Endothelial cell of umbilical vein (primary cell): Measurements from ENCODE around the gene GRIK1. TPM values are rescaled to one million over a fixed set of nuclear protein-coding genes. Genes with fewer than 3 reads are reported as not detected.
"Not testable (repeated sequence)": the region's sequence is repeated elsewhere in the genome, so short reads cannot be mapped to it uniquely, and the experiment has no call there.

Experiments
- BruUV-seq: library from RNA; stranded (reverse); fragments of 400-500 nt; replicated peaks from 2 replicates; lab custom pipeline; 2021; lab: Mats Ljungman, UMichigan
- CTCF ChIA-PET: fragments of 300-600, 350-600 bp; sonication (Branson Sonifier 250); formaldehyde crosslinking; loops from one replicate; lab custom pipeline; 2021; ENCODE audit warnings: antibody characterized with exemption, inconsistent platforms; lab: Charles Lee
- POLR2A ChIA-PET: fragments of 300-600, 350-600 bp; sonication (Branson Sonifier 250); formaldehyde crosslinking; loops from one replicate; lab custom pipeline; 2021; ENCODE audit warnings: antibody characterized with exemption, inconsistent platforms; lab: Charles Lee
- DNase-seq: peaks from one replicate; pipeline ENCODE4 v3.0.0-alpha.2; 2011; ENCODE audit warnings: low read depth, low spot score
- FAIRE-seq: peaks from 2 replicates; lab custom pipeline; 2011; peaks lifted over from hg19 to GRCh38; lab: Jason Lieb, UNC
- H2AFZ ChIP-seq: 2 replicates; pipeline ENCODE4 v1.6.0; 2012; ENCODE audit warnings: low read depth, low read length, control low read depth, inconsistent platforms
- H3K27ac ChIP-seq: 2 replicates; pipeline ENCODE4 v1.5.1; 2011; ENCODE audit warnings: low read depth, mild to moderate bottlenecking, control low read depth, low read length, moderate library complexity; ENCODE audit not compliant: insufficient read depth
- H3K27me3 ChIP-seq, 2 experiments: 2 replicates each; pipeline versions ENCODE4 v1.6.0 to v1.6.1; 2011; ENCODE audit warnings: low read length in 2 of 2, mixed read lengths in 1 of 2; ENCODE audit not compliant: control insufficient read depth in 2 of 2, insufficient read depth in 2 of 2
- H3K36me3 ChIP-seq, 2 experiments: 2 replicates in 1 of 2; 3 replicates in 1 of 2; pipeline ENCODE4 v1.5.1; 2011; ENCODE audit warnings: low read length in 2 of 2, mild to moderate bottlenecking in 1 of 2, moderate library complexity in 1 of 2; ENCODE audit not compliant: control insufficient read depth in 2 of 2, insufficient read depth in 2 of 2; ENCODE audit errors: extremely low read depth in 1 of 2
- H3K4me1 ChIP-seq: 3 replicates; pipeline ENCODE4 v1.5.1; 2011; ENCODE audit warnings: mild to moderate bottlenecking, low read length; ENCODE audit not compliant: control insufficient read depth, insufficient read depth; ENCODE audit errors: extremely low read depth
- H3K4me2 ChIP-seq: 2 replicates; pipeline ENCODE4 v1.6.1; 2011; ENCODE audit warnings: low read length, control low read depth, mixed read lengths; ENCODE audit not compliant: insufficient read depth
- H3K4me3 ChIP-seq, 3 experiments: fragments of 200-600 bp in 1 of 3; sonication (generic), shearing (Covaris generic) in 1 of 3; replicated peaks in 1 of 3; 2 replicates each; pipeline ENCODE4 v1.5.1; 2011 to 2016; ENCODE audit warnings: control low read depth in 3 of 3, low read length in 3 of 3, mild to moderate bottlenecking in 2 of 3, inconsistent platforms in 1 of 3, low read depth in 1 of 3, moderate library complexity in 1 of 3; ENCODE audit not compliant: insufficient read depth in 1 of 3
- H3K79me2 ChIP-seq: 2 replicates; pipeline ENCODE4 v1.6.0; 2012; ENCODE audit warnings: low read length, inconsistent platforms; ENCODE audit not compliant: control insufficient read depth, insufficient read depth
- H3K9ac ChIP-seq: replicated peaks from 2 replicates; pipeline ENCODE3; 2011; ENCODE audit warnings: low read length, control low read depth; ENCODE audit not compliant: insufficient read depth; ENCODE audit errors: extremely low read depth
- H3K9me1 ChIP-seq: replicated peaks from 3 replicates; pipeline ENCODE4 v1.6.0; 2011; ENCODE audit warnings: mild to moderate bottlenecking, low read length; ENCODE audit not compliant: control insufficient read depth, insufficient read depth; ENCODE audit errors: extremely low read depth
- H3K9me3 ChIP-seq: replicated peaks from 2 replicates; pipeline ENCODE4 v1.5.1; 2012; ENCODE audit warnings: low read length, inconsistent platforms; ENCODE audit not compliant: control insufficient read depth, insufficient read depth
- H4K20me1 ChIP-seq: replicated peaks from 2 replicates; pipeline ENCODE3; 2011; ENCODE audit warnings: mild to moderate bottlenecking, low read length; ENCODE audit not compliant: control insufficient read depth, insufficient read depth; ENCODE audit errors: extremely low read depth
- EZH2 ChIP-seq: IDR thresholded peaks from 2 replicates; pipeline ENCODE4 v1.6.1; 2012; ENCODE audit warnings: borderline replicate concordance, low read depth, mild to moderate bottlenecking, moderate library complexity, low read length, inconsistent platforms; ENCODE audit not compliant: severe bottlenecking
- FOS ChIP-seq: IDR thresholded peaks from 2 replicates; pipeline ENCODE4 v1.6.1; 2011; ENCODE audit warnings: mild to moderate bottlenecking, low read length, moderate library complexity, borderline replicate concordance; ENCODE audit not compliant: insufficient read depth
- GATA2 ChIP-seq: IDR thresholded peaks from 2 replicates; pipeline ENCODE4 v1.7.0; 2011; ENCODE audit warnings: low read depth, mild to moderate bottlenecking, moderate library complexity, mixed read lengths, low read length; ENCODE audit not compliant: insufficient read length, insufficient read depth
- JUN ChIP-seq: IDR thresholded peaks from 2 replicates; pipeline ENCODE4 v1.6.1; 2011; ENCODE audit warnings: borderline replicate concordance, low read depth; ENCODE audit not compliant: insufficient read length, insufficient read depth
- MYC ChIP-seq: IDR thresholded peaks from one replicate; pipeline ENCODE4 v1.6.1; 2011; ENCODE audit warnings: mild to moderate bottlenecking, low read depth, low read length
- POLR2A ChIP-seq: IDR thresholded peaks from 2 replicates; pipeline ENCODE4 v1.6.1; 2012; ENCODE audit warnings: low read depth, mild to moderate bottlenecking, control low read depth, low read length
- POLR2AphosphoS5 ChIP-seq: IDR thresholded peaks from 2 replicates; pipeline ENCODE4 v1.6.1; 2012; ENCODE audit warnings: low read depth, mild to moderate bottlenecking, control low read depth, low read length, moderate library complexity; ENCODE audit not compliant: insufficient read depth
- dilution Hi-C: fragments of 300-500 bp; cut with MboI; formaldehyde crosslinking; loops from one replicate; pipeline ENCODE4 v1.15.0; 2019; ENCODE audit warnings: low sequenced_read_pairs; ENCODE audit not compliant: extremely low pct_ligation_motif_present
- intact Hi-C: fragments of 100-400 bp; cut with micrococcal nuclease; formaldehyde crosslinking; loops from one replicate; pipeline ENCODE4 v1.10.0; 2022
- polyA plus RNA-seq, 4 experiments: library from polyadenylated mRNA; depleted of rRNA in 3 of 4; stranded (reverse) in 3 of 4; unstranded in 1 of 4; fragments of >200 nt; gene quantifications; 2 replicates each; pipeline versions ENCODE4 v1.2.1 to v1.2.3, GENCODE V29; 2011 to 2012; ENCODE audit warnings: missing spikeins in 1 of 4
- total RNA-seq: library from RNA; stranded (reverse); gene quantifications from 2 replicates; pipeline ENCODE4 v1.2.3, GENCODE V29; 2021
- TF ChIP-seq, protein P1 (sequence below), 2 donors: IDR thresholded peaks; 1 replicate in 1 of 2; 2 replicates in 1 of 2; pipeline ENCODE4 v1.5.1; 2011; ENCODE audit warnings: low read length in 2 of 2, mild to moderate bottlenecking in 2 of 2, moderate library complexity in 2 of 2, control low read depth in 1 of 2, inconsistent platforms in 1 of 2, low read depth in 1 of 2; ENCODE audit not compliant: insufficient read depth in 1 of 2; ENCODE audit errors: extremely low read depth in 1 of 2
- TF ChIP-seq, protein P2 (sequence below): IDR thresholded peaks from 2 replicates; pipeline ENCODE4 v1.6.1; 2011; ENCODE audit not compliant: insufficient read depth, insufficient read length

The GRIK1 gene
- total and polyA plus RNA-seq, 2 donors (not counting 3 experiments of a cell fraction or from before 2014, with no cell fraction given), result not detected

GRCh38 chr21:29958551-29958950, 18.8 kb upstream of the GRIK1 start:
- ChIA-PET CTCF (no interaction called here), POLR2A (no interaction called here)
- dilution Hi-C loops (no loop called here), intact Hi-C loops (no loop called here)
- Histone ChIP-seq H3K9ac (no peak overlapping the region), H3K4me2 (no peak overlapping the region), H3K9me1 (no peaks in the 10 kb centered on the region), H3K4me3 (no peak overlapping the region), H3K36me3 (no peaks in the 10 kb centered on the region), H3K79me2 (no peaks in the 10 kb centered on the region), H3K9me3 (peaks cover 2% of the 10 kb centered on the region), H3K27me3 (no peaks in the 10 kb centered on the region), H3K4me1 (no peaks in the 10 kb centered on the region), H4K20me1 (no peaks in the 10 kb centered on the region), H2AFZ (no peak overlapping the region), H3K27ac (no peak overlapping the region)
- BruUV-seq, result no TSS peak
- DNase-seq (no peak), FAIRE-seq (no peak)
- TF ChIP-seq POLR2A, result no peak
- TF ChIP-seq MYC, result no peak
- TF ChIP-seq, protein P1, sequence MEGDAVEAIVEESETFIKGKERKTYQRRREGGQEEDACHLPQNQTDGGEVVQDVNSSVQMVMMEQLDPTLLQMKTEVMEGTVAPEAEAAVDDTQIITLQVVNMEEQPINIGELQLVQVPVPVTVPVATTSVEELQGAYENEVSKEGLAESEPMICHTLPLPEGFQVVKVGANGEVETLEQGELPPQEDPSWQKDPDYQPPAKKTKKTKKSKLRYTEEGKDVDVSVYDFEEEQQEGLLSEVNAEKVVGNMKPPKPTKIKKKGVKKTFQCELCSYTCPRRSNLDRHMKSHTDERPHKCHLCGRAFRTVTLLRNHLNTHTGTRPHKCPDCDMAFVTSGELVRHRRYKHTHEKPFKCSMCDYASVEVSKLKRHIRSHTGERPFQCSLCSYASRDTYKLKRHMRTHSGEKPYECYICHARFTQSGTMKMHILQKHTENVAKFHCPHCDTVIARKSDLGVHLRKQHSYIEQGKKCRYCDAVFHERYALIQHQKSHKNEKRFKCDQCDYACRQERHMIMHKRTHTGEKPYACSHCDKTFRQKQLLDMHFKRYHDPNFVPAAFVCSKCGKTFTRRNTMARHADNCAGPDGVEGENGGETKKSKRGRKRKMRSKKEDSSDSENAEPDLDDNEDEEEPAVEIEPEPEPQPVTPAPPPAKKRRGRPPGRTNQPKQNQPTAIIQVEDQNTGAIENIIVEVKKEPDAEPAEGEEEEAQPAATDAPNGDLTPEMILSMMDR (IDR thresholded peaks at IDR 0.05; ENCODE audit: extremely low read depth in 1 of 2, insufficient read depth in 1 of 2, low read depth in 1 of 2, low read length in 2 of 2), result no peak
- TF ChIP-seq, protein P2, sequence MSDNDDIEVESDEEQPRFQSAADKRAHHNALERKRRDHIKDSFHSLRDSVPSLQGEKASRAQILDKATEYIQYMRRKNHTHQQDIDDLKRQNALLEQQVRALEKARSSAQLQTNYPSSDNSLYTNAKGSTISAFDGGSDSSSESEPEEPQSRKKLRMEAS, result no peak
- TF ChIP-seq EZH2, result no peak
- TF ChIP-seq POLR2AphosphoS5, result no peak
- no peak for TF ChIP-seq GATA2
- TF ChIP-seq JUN, result no peak
- no peak for TF ChIP-seq FOS

DNA sequence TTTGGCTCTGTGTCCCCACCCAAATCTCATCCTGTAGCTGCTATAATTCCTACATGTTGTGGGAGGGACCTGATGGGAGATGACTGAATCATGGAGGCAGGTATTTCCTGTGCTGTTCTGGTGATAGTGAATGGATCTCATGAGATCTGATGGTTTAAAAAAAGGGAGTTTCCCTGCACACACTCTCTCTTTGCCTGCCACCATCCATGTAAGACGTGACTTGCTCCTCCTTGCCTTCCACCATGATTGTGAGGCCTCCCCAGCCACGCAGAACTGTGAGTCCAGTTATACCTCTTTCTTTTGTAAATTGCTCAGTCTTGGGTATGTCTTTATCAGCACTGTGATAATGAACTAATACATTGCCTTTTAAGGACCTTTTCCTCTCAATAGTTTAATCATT, 18.2 kb upstream of the GRIK1 start:
- FAIRE-seq, H3K27ac ChIP-seq, H3K9ac ChIP-seq, H3K4me2 ChIP-seq, H4K20me1 ChIP-seq, H3K4me1 ChIP-seq, H3K79me2 ChIP-seq, POLR2A ChIA-PET, H2AFZ ChIP-seq, H3K9me3 ChIP-seq, H3K4me3 ChIP-seq, CTCF ChIA-PET, intact Hi-C loops, H3K36me3 ChIP-seq, BruUV-seq, DNase-seq, dilution Hi-C loops, H3K27me3 ChIP-seq, H3K9me1 ChIP-seq: not testable (repeated sequence)
